ENCODE data around the gene CTDP1.

DNA sequence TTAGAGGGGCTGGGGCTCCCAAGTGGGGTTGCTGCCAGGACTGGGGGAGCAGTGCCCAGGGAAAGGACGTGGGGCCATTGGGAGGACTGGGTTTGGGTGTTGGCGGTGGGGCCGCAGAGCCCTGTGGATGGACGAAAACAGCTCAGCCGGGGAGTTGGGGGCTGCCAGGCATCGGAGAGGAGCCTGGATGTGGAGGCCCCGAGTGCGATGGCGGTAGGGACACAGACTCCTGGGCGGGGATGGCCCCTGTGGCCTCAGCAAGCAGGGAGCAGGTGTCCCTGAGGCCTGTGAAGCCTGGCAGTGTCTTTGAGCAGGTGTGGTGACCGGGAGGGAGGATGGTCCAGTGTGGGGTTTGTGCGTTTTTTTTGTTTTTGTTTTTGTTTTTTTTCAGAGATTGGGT, 13.3 kb downstream of the CTDP1 start:
- TF ChIP-seq POLR2A (IDR thresholded peaks at IDR 0.05): no peak
- TF ChIP-seq, protein P1, sequence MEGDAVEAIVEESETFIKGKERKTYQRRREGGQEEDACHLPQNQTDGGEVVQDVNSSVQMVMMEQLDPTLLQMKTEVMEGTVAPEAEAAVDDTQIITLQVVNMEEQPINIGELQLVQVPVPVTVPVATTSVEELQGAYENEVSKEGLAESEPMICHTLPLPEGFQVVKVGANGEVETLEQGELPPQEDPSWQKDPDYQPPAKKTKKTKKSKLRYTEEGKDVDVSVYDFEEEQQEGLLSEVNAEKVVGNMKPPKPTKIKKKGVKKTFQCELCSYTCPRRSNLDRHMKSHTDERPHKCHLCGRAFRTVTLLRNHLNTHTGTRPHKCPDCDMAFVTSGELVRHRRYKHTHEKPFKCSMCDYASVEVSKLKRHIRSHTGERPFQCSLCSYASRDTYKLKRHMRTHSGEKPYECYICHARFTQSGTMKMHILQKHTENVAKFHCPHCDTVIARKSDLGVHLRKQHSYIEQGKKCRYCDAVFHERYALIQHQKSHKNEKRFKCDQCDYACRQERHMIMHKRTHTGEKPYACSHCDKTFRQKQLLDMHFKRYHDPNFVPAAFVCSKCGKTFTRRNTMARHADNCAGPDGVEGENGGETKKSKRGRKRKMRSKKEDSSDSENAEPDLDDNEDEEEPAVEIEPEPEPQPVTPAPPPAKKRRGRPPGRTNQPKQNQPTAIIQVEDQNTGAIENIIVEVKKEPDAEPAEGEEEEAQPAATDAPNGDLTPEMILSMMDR (IDR thresholded peaks at IDR 0.05): no peak
- TF ChIP-seq POLR2AphosphoS5 (IDR thresholded peaks at IDR 0.05): no peak
